ENCODE results near the gene TRPC3. TPM values are rescaled to one million over a fixed set of nuclear protein-coding genes. Genes with fewer than 3 reads are reported as not detected.

Gene TRPC3
- total and polyA plus RNA-seq, 2 of the 8 experiments (the other 6 are each of a cell fraction or from before 2014, with no cell fraction given) = 0.37 to 0.41 TPM

- TF ChIP-seq BCL11A (IDR thresholded peaks at IDR 0.05; ENCODE audit: low read depth in 2 of 2, low read length in 2 of 2) = no peak
- TF ChIP-seq CHD1 (IDR thresholded peaks at IDR 0.05; ENCODE audit: low read depth, low read length) = no peak
- TF ChIP-seq SAP30 (IDR thresholded peaks at IDR 0.05; ENCODE audit: insufficient read depth, insufficient replicate concordance, low read length) = no peak
- no peak for TF ChIP-seq KDM4A (IDR thresholded peaks at IDR 0.05; ENCODE audit: low read depth, low read length, severe bottlenecking)
- TF ChIP-seq MAFK (IDR thresholded peaks at IDR 0.05; ENCODE audit: low read depth, low read length) = no peak
These were observed 76.2 kb downstream of the TRPC3 start (continued) for GRCh38 chr4:121875652-121876051.
